HEK293T (cell line): Measurements from ENCODE around the gene NAPG.

Experiments
- BHLHE40 ChIP-seq: fragments of 450-650 bp; IDR thresholded peaks from 2 replicates; pipeline ENCODE4 v1.6.1; 2016; ENCODE audit warnings: mild to moderate bottlenecking, moderate library complexity, borderline replicate concordance
- FOXM1 ChIP-seq: fragments of 450-650 bp; IDR thresholded peaks from 2 replicates; pipeline ENCODE4 v1.6.1; 2017; ENCODE audit warnings: mild to moderate bottlenecking, borderline replicate concordance
- SUZ12 ChIP-seq: fragments of 450-650 bp; IDR thresholded peaks from 2 replicates; pipeline ENCODE4 v1.6.1; 2016; ENCODE audit warnings: mild to moderate bottlenecking

GRCh38 chr18:10519366-10519765 is 6.5 kb upstream of the NAPG start:
- TF ChIP-seq SUZ12 (no peak), BHLHE40 (no peak), FOXM1 (no peak)
